IPS-18c (cell line): Measurements from ENCODE around the gene TBC1D1.
"Not testable (repeated sequence)": the region's sequence is repeated elsewhere in the genome, so short reads cannot be mapped to it uniquely, and the experiment has no call there.

ENCODE experiments used
- H3K4me3 ChIP-seq: 2 replicates; pipeline ENCODE4 v1.7.0; 2013; ENCODE audit warnings: low read depth, mild to moderate bottlenecking, low read length, moderate library complexity; ENCODE audit not compliant: insufficient read depth
- H3K9me3 ChIP-seq: one replicate; pipeline ENCODE4 v1.6.1; 2013; ENCODE audit warnings: mild to moderate bottlenecking, low read length, moderate library complexity; ENCODE audit not compliant: control insufficient read depth, insufficient read depth

TBC1D1 gene

GRCh38 chr4:38009421-38009820, 118.5 kb downstream of the TBC1D1 start:
- H3K4me3 ChIP-seq = no peak overlapping the region
- no peaks in the 10 kb centered on the region for H3K9me3 ChIP-seq

- Histone ChIP-seq H3K4me3 (no peak overlapping the region), H3K9me3 (no peaks in the 10 kb centered on the region)
These were observed 119.1 kb downstream of the TBC1D1 start for GRCh38 chr4:38009949-38010348.

GRCh38 chr4:38011511-38012162, 120.8 kb downstream of the TBC1D1 start:
- Histone ChIP-seq H3K9me3 (no peaks in the 10 kb centered on the region), H3K4me3 (no peak overlapping the region)

GRCh38 chr4:38013461-38014366, 122.8 kb downstream of the TBC1D1 start:
- no peak overlapping the region for H3K4me3 ChIP-seq
- no peaks in the 10 kb centered on the region for H3K9me3 ChIP-seq

GRCh38 chr4:38014421-38014852, 123.6 kb downstream of the TBC1D1 start:
- no peak overlapping the region for H3K4me3 ChIP-seq

DNA sequence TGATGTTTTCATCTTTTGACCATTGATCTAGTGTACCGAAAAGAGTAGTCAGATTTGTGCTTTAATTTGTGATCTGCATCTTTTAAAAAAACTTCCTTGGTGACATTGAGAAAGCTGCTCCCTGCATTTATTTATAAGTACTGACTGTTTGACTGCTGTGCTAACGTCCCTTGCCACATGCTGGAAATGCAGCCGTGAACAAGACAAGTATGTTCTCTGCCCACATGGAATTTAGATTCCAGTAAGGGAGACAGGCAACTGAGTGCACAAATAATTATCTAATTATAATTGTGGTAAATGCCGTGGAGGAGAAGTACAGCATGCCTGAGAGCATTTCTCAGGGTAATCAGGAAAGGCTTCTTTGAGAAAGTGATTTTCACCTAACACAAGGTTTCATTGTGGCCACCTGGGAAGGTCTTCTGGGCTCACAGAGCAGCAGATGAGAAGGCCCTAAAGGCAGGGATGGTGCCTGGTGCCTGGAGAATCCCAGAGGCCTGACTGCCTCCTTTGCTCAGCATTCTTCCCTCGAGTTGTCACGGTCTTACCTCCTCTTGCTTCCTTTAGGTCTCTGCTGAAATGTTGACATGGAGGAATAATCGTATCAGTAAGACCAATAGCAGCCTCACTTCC, 125.1 kb downstream of the TBC1D1 start:
- H3K4me3 ChIP-seq = no peak overlapping the region
- no peaks in the 10 kb centered on the region for H3K9me3 ChIP-seq

More at GRCh38 chr4:38014421-38014852, 123.6 kb downstream of the TBC1D1 start:
- H3K9me3 ChIP-seq = no peaks in the 10 kb centered on the region

DNA sequence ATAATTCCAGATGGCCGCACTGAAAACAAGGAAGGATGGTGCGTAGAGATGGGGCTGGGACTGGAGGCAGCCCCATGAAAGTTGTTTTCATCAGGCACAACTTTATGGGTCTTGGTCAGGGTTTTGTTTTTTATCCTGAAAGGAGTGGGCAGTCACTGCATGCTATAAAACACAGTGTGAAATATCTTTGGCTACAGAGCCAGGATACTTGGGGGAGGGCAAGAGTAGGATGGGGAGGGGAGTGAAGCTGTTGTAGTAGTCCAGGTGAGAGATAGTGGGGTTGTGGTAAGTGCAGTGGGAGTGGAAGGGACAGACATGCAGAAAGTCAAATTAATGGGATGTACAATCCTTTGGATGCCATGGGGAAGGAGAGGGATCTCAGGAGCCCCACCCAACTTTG, 125.8 kb downstream of the TBC1D1 start:
- H3K9me3 ChIP-seq = no peaks in the 10 kb centered on the region
- no peak overlapping the region for H3K4me3 ChIP-seq

- Histone ChIP-seq H3K9me3 (no peaks in the 10 kb centered on the region), H3K4me3 (no peak overlapping the region)
These were observed 126.7 kb downstream of the TBC1D1 start for GRCh38 chr4:38017609-38018008.

- Histone ChIP-seq H3K4me3 (no peak overlapping the region), H3K9me3 (no peaks in the 10 kb centered on the region)
These were observed 129.5 kb downstream of the TBC1D1 start for GRCh38 chr4:38020386-38020785.

GRCh38 chr4:38020961-38021360, 130.1 kb downstream of the TBC1D1 start:
- not testable (repeated sequence) for H3K4me3 ChIP-seq, H3K9me3 ChIP-seq

DNA sequence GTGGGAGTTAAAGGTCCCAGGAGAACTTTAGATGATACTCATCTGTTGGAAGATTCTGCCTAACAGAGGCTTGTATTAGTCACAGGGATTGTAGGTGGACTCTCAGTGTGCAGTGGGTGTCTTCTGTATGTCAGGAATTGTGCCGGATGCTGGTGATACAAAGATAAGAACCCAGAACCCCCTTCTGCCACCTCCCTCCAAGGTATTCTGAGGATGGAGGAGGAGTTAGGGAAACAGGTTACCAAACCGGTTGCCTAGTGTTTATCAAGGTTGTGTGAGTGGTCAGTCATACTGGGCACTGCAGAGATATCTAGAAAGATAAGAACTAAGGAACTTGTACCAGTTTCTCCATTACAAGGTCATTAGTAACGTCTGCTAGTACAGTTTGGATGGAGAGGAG, 130.9 kb downstream of the TBC1D1 start:
- Histone ChIP-seq H3K9me3 (no peaks in the 10 kb centered on the region), H3K4me3 (no peak overlapping the region)

- H3K4me3 ChIP-seq = no peak overlapping the region
These were observed 132.7 kb downstream of the TBC1D1 start for GRCh38 chr4:38023347-38024205.

DNA sequence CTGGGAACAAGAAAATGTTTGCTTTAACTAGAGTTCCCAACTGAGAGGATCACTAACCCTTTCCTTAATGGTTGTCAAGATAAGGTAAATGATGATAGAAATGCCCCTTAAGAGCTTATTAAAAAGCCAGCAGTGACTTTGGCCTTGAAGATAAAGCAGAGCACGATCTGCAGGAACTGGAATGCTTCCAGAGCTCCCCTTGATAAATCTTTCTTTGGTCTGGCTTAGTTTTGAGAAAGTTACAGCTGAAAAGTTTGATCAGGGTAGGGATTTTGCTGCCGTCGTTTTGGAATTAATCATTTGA, 133.3 kb downstream of the TBC1D1 start:
- Histone ChIP-seq H3K4me3 (no peak overlapping the region), H3K9me3 (no peaks in the 10 kb centered on the region)

More at GRCh38 chr4:38023347-38024205, 132.7 kb downstream of the TBC1D1 start:
- no peaks in the 10 kb centered on the region for H3K9me3 ChIP-seq

- Histone ChIP-seq H3K9me3 (no peaks in the 10 kb centered on the region), H3K4me3 (no peak overlapping the region)
These were observed 134.8 kb downstream of the TBC1D1 start for GRCh38 chr4:38025665-38026064.

GRCh38 chr4:38026158-38026740, 135.4 kb downstream of the TBC1D1 start:
- Histone ChIP-seq H3K9me3 (no peaks in the 10 kb centered on the region), H3K4me3 (no peak overlapping the region)

- no peaks in the 10 kb centered on the region for H3K9me3 ChIP-seq
- no peak overlapping the region for H3K4me3 ChIP-seq
These were observed 139.1 kb downstream of the TBC1D1 start for GRCh38 chr4:38030023-38030422.
